Suprapubic skin (tissue), 4 donors: ENCODE data around the gene SLC22A8. TPM values are rescaled to one million over a fixed set of nuclear protein-coding genes. Genes with fewer than 3 reads are reported as not detected.

Experiments used
- DNase-seq, 2 donors: peaks; one replicate each; pipeline ENCODE4 v3.0.0-alpha.2; 2019; ENCODE audit warnings: low spot score in 2 of 2
- H3K27ac ChIP-seq: fragments of 200-600 bp; sonication (generic); one replicate; pipeline ENCODE4 v1.5.1; 2019
- H3K27me3 ChIP-seq: fragments of 200-600 bp; sonication (generic); one replicate; pipeline ENCODE4 v1.5.1; 2019
- H3K36me3 ChIP-seq: fragments of 200-600 bp; sonication (generic); one replicate; pipeline ENCODE4 v1.5.1; 2019
- H3K4me1 ChIP-seq: fragments of 200-600 bp; sonication (generic); one replicate; pipeline ENCODE4 v1.5.1; 2019
- H3K4me3 ChIP-seq: fragments of 200-600 bp; sonication (generic); one replicate; pipeline ENCODE4 v1.5.1; 2019; ENCODE audit warnings: mild to moderate bottlenecking
- H3K9me3 ChIP-seq: fragments of 200-600 bp; sonication (generic); one replicate; pipeline ENCODE4 v1.5.1; 2019
- EP300 ChIP-seq: sonication (generic); formaldehyde crosslinking; IDR thresholded peaks from one replicate; pipeline ENCODE4 v1.6.1; 2017; ENCODE audit warnings: antibody characterized with exemption
- POLR2A ChIP-seq, 2 donors: fragments of 450-650 bp; IDR thresholded peaks; one replicate each; pipeline ENCODE4 v1.6.1; 2017; ENCODE audit warnings: antibody characterized with exemption in 2 of 2, mild to moderate bottlenecking in 2 of 2, moderate library complexity in 2 of 2
- POLR2AphosphoS5 ChIP-seq, 3 donors: sonication (generic); formaldehyde crosslinking; IDR thresholded peaks; one replicate each; pipeline ENCODE4 v1.6.1; 2017; ENCODE audit warnings: antibody characterized with exemption in 3 of 3
- WGBS: methylation state at CpG from one replicate; pipeline ENCODE4 v1.1.5; 2018; 5-methylcytosine and 5-hydroxymethylcytosine counted together
- total RNA-seq, 4 donors: library from RNA; depleted of rRNA; stranded (reverse); fragments of >200 nt; gene quantifications; one replicate each; pipeline ENCODE4 v1.1.0, GENCODE V29; 2016
- TF ChIP-seq, protein P1 (sequence below), 2 donors: fragments of 200-600 bp in 1 of 2; fragments of 450-650 bp in 1 of 2; sonication (generic) in 1 of 2; IDR thresholded peaks; one replicate each; pipeline ENCODE4 v1.5.1; 2016 to 2019; ENCODE audit warnings: antibody characterized with exemption in 2 of 2, mild to moderate bottlenecking in 1 of 2, moderate library complexity in 1 of 2

SLC22A8 gene
- total RNA-seq, 4 donors from 2014 or later = not detected

DNA sequence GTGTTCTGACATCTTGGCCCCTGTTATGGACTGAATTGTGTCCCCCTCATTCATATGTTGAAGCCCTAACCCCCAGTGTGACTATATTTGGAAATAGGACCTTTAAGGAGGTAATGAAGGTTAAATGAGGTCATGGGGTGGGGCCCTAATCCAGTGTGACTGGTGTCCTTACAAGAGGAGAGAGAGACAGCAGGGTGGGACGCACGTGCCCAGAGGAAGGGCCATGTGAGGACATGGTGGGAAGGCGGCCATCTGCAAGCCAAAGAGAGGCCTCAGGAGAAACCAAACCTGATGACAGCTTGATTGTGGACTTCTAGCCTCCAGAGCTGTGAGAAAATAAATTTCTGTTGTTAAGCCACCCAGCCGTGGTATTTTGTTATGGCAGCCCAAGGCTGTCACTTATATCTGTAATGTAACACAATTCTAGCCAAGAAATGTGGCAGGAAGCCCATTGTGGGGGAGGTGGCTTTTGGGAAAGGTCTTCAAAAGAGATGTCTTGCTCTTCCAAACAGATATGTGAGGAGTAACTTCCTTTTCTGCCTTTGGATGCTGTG lies 54.5 kb downstream of the SLC22A8 start:
- WGBS = 57% methylated on average over 4 of the region's 4 CpGs
- H3K27me3 ChIP-seq = no peaks in the 10 kb centered on the region
- TF ChIP-seq POLR2AphosphoS5 (IDR thresholded peaks at IDR 0.05) = no peak
- peaks cover 16% of the 10 kb centered on the region for H3K4me1 ChIP-seq
- no peaks in the 10 kb centered on the region for H3K36me3 ChIP-seq
- H3K4me3 ChIP-seq = no peak overlapping the region
- no peak overlapping the region for H3K27ac ChIP-seq
- H3K9me3 ChIP-seq = no peaks in the 10 kb centered on the region
- DNase-seq = no peak

DNA sequence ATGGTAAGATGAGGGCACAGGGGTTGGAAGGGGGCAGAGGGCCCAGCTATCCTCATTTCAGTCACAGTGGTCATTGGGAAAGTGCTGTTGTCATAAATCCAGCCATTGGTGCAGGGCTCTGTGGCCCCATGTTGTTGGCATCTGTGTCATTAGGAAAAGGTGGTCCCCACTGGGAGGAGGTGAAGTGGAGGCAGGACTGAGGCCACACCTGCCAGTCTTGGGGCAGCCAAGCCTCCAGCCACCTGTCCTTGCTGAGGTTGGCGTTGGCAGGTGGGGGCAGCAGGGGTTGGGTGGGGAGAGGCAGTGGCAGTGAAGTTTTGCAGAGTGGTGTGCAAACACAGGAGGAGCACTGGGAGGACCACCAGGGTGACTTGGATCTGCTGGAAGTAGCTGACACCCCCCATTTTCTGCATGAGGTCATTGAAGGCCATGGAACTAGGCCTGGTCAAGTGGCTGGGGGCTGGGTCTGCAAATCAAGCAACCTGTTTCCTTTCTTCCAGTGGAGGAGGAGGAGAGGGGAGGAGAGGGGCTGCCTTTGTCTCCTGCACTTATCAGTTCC lies 56.1 kb downstream of the SLC22A8 start:
- Histone ChIP-seq H3K9me3 (no peaks in the 10 kb centered on the region), H3K36me3 (no peaks in the 10 kb centered on the region), H3K27me3 (no peaks in the 10 kb centered on the region), H3K4me1 (peaks cover 16% of the 10 kb centered on the region), H3K4me3 (no peak overlapping the region), H3K27ac (no peak overlapping the region)
- 100% methylated on average over 1 of the region's 1 CpG for WGBS
- DNase-seq = no peak
- TF ChIP-seq EP300 (no peak), POLR2AphosphoS5 (IDR thresholded peaks at IDR 0.05) (no peak), POLR2A (IDR thresholded peaks at IDR 0.05) (no peak)
- TF ChIP-seq, protein P1, sequence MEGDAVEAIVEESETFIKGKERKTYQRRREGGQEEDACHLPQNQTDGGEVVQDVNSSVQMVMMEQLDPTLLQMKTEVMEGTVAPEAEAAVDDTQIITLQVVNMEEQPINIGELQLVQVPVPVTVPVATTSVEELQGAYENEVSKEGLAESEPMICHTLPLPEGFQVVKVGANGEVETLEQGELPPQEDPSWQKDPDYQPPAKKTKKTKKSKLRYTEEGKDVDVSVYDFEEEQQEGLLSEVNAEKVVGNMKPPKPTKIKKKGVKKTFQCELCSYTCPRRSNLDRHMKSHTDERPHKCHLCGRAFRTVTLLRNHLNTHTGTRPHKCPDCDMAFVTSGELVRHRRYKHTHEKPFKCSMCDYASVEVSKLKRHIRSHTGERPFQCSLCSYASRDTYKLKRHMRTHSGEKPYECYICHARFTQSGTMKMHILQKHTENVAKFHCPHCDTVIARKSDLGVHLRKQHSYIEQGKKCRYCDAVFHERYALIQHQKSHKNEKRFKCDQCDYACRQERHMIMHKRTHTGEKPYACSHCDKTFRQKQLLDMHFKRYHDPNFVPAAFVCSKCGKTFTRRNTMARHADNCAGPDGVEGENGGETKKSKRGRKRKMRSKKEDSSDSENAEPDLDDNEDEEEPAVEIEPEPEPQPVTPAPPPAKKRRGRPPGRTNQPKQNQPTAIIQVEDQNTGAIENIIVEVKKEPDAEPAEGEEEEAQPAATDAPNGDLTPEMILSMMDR (IDR thresholded peaks at IDR 0.05) = no peak

DNA sequence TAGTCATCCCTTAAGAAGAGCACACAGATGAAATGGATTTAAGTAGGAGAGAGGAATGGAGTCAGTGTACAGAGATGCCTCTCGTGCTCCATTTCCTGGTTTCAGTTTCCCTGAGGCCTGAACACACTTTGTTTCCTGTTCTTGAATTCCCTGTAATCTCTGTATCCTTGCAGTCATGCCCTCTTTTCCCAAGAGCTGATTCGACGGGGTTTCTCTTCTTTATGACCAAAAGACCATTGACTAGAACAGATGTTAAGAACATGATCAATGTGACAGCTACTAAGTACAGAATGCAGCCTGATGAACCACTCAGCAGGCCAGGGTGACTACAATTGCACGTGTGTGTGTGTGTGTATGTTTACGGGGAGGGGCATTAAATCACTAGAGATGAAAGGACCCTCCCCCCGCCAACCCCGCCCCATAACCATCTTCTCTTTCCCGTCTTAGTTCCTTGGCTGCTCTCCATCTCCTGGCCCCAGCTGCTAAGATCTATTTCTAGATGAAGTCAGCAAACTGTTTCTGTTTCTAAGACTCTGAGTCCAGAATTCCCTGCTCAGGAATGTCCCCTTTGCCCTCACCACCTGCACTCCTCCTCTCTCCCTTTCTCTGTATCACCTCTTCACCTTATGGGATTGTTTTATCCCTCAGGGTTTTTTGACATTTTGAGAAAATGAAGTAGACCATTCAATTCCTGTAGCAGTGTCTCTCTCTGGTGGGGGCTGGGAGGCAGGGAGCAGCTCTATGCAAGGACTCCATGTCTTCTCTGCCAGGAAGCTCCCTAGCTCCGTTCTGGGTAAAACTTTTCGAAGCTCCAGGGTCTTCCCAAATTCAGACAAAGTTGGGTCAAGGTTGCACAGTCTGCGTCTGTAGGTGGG lies 56.9 kb downstream of the SLC22A8 start:
- H3K4me1 ChIP-seq = peaks cover 16% of the 10 kb centered on the region
- WGBS = 24% methylated on average over 11 of the region's 11 CpGs
- no peak for TF ChIP-seq POLR2A (IDR thresholded peaks at IDR 0.05)
- no peak for TF ChIP-seq EP300
- no peak for TF ChIP-seq POLR2AphosphoS5 (IDR thresholded peaks at IDR 0.05)
- TF ChIP-seq, protein P1 (IDR thresholded peaks at IDR 0.05) = no peak
- DNase-seq = no peak
- H3K27me3 ChIP-seq = no peaks in the 10 kb centered on the region
- H3K36me3 ChIP-seq = no peaks in the 10 kb centered on the region
- H3K4me3 ChIP-seq = no peak overlapping the region
- no peak overlapping the region for H3K27ac ChIP-seq
- H3K9me3 ChIP-seq = no peaks in the 10 kb centered on the region

DNA sequence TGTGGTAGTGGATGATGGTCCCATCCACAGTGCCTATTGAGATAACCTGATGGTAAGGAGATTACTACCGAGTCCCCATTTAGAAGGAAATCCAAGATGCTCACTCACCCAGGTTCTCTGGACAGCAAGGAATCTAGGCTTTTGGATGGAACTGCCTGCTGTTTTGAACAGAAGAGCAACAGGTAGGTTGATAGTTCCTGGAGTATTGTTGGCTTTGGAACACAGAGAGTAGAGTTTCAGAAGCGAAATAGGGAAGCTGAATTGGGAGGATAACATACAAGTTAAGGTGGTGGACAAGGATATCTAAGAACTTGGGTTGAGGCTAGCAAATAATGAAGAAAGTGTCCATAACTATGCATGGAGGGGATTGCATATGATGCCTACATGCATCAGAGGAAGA lies 58.5 kb downstream of the SLC22A8 start:
- TF ChIP-seq EP300 (no peak), POLR2A (IDR thresholded peaks at IDR 0.05) (no peak), POLR2AphosphoS5 (IDR thresholded peaks at IDR 0.05) (no peak)
- TF ChIP-seq, protein P1 (IDR thresholded peaks at IDR 0.05) = no peak

DNA sequence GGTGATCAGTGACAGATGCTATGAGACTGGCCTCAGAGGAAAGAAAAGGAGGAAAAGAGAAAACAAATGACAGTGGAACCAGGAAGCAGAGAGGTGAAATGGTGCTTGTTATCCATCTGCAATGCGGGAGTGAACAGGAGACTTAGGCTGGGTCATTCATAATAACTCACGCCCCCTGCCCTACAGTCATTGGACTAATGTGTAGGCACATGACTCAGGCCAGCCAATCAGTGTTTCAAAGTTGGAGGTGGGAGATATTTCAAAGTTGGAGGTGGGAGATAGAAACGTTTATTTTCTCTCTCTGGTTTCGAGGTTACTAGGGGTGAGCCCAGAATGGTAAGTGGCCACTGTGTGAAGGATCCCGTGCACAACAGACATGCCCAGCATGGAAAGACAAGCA lies 61.2 kb downstream of the SLC22A8 start:
- WGBS = 83% methylated on average over 5 of the region's 5 CpGs
- no peaks in the 10 kb centered on the region for H3K27me3 ChIP-seq
- H3K36me3 ChIP-seq = no peaks in the 10 kb centered on the region
- H3K4me1 ChIP-seq = peaks cover 13% of the 10 kb centered on the region
- H3K4me3 ChIP-seq = no peak overlapping the region
- no peaks in the 10 kb centered on the region for H3K9me3 ChIP-seq
- no peak overlapping the region for H3K27ac ChIP-seq
- TF ChIP-seq EP300 (no peak), POLR2A (IDR thresholded peaks at IDR 0.05) (no peak), POLR2AphosphoS5 (IDR thresholded peaks at IDR 0.05) (no peak)
- TF ChIP-seq, protein P1 (IDR thresholded peaks at IDR 0.05) = no peak
- no peak for DNase-seq

More for the DNA sequence above, 58.5 kb downstream of the SLC22A8 start:
- H3K9me3 ChIP-seq = no peaks in the 10 kb centered on the region
- H3K27ac ChIP-seq = no peak overlapping the region
- H3K36me3 ChIP-seq = no peaks in the 10 kb centered on the region
- no peak for DNase-seq
- no peak overlapping the region for H3K4me3 ChIP-seq
- peaks cover 16% of the 10 kb centered on the region for H3K4me1 ChIP-seq
- WGBS = 92% methylated on average over 2 of the region's 2 CpGs
- H3K27me3 ChIP-seq = no peaks in the 10 kb centered on the region
